Retinal pigment epithelial cell (primary cell): ENCODE results near the gene SORCS2.
A peak's percentile ranks its signal among the peaks of the same experiment; 100 is the strongest.

Experiments used
- DNase-seq: peaks from one replicate; pipeline ENCODE4 v3.0.0-alpha.2; 2010; ENCODE audit warnings: low read depth
- H3K4me3 ChIP-seq: 2 replicates; pipeline ENCODE4 v1.5.1; 2011; ENCODE audit warnings: mild to moderate bottlenecking, low read length, control low read depth, moderate library complexity
- CTCF ChIP-seq: conservative IDR thresholded peaks from 2 replicates; pipeline ENCODE4 v1.5.1; 2011; ENCODE audit warnings: low read depth, low read length, control low read depth, inconsistent platforms

SORCS2 gene

GRCh38 chr4:7768736-7769135, 576.4 kb downstream of the SORCS2 start:
- no peak for DNase-seq
- TF ChIP-seq CTCF, result no peak
- H3K4me3 ChIP-seq, result no peak overlapping the region

- TF ChIP-seq CTCF, result no peak
These were observed 577.3 kb downstream of the SORCS2 start for GRCh38 chr4:7769396-7770223.

GRCh38 chr4:7770224-7771050, 578.1 kb downstream of the SORCS2 start:
- H3K4me3 ChIP-seq, result no peak overlapping the region
- peak; percentile 77 for TF ChIP-seq CTCF
- no peak for DNase-seq

More at GRCh38 chr4:7769396-7770223, 577.3 kb downstream of the SORCS2 start:
- DNase-seq, result no peak
- no peak overlapping the region for H3K4me3 ChIP-seq

- no peak for TF ChIP-seq CTCF
- no peak overlapping the region for H3K4me3 ChIP-seq
- DNase-seq, result no peak
These were observed 578.7 kb downstream of the SORCS2 start for GRCh38 chr4:7771056-7771455.

- TF ChIP-seq CTCF, result no peak
- H3K4me3 ChIP-seq, result no peak overlapping the region
- no peak for DNase-seq
These were observed 579.5 kb downstream of the SORCS2 start for GRCh38 chr4:7771541-7772507.

GRCh38 chr4:7772711-7773385, 580.5 kb downstream of the SORCS2 start:
- no peak overlapping the region for H3K4me3 ChIP-seq
- no peak for TF ChIP-seq CTCF
- no peak for DNase-seq
